Left kidney (tissue), 2 donors: ENCODE data around the gene GCGR. TPM values are rescaled to one million over a fixed set of nuclear protein-coding genes. Genes with fewer than 3 reads are reported as not detected.

Experiments
- DNase-seq: peaks from one replicate; pipeline ENCODE4 v3.0.0-alpha.2; 2013
- polyA plus RNA-seq: library from polyadenylated mRNA; unstranded; fragments of 120-200 nt; gene quantifications from one replicate; pipeline ENCODE4 v1.2.1, GENCODE V29; 2013; ENCODE audit not compliant: insufficient read length

The GCGR gene
- polyA plus RNA-seq, 1 donor: 9.2 TPM

GRCh38 chr17:81849457-81849856 lies 45.5 kb downstream of the GCGR start:
- DNase-seq: no peak

DNA sequence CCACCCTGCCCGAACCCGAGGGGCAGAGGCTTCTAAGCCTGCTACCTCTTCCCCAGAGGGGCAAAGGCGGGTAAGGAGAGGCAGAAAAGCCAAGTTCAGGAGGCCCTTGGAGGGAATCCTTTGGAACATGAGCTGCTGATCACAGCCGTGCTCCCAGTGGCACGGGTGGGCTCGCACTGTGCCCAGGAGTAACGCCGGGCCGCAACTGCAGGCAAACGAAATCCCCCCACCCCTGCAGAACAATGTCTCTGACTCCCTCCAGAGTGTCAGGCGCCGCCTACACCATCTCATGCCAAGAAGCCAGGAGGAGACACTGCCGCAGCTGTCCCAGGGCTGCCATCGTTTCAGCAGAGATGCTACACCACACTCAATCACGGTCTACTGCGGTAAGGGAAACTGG lies 47.5 kb downstream of the GCGR start:
- DNase-seq: no peak

DNA sequence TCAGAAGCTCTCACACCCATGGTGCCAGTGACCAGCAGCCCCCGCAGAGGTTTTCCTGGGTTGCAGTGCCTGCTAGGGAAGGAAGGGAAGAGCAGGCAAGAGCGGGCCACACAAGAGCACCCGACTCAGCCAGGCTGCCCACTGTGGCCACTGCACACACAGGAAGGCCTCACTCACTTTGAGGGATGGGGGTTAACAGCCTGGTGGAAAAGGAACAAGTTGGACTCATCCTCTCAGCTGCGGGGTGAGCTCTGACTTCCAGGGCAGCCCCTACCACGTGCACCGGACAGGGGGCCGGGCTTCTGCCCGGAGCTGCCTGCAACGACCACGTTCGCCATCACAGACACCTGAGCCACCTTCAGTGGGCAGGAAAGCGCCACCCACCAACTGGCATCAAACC lies 48.3 kb downstream of the GCGR start:
- DNase-seq: no peak

GRCh38 chr17:81854974-81855774 lies 51.2 kb downstream of the GCGR start:
- no peak for DNase-seq

GRCh38 chr17:81858170-81858966 lies 54.4 kb downstream of the GCGR start:
- no peak for DNase-seq

GRCh38 chr17:81858967-81859905 lies 55.3 kb downstream of the GCGR start:
- DNase-seq: no peak

DNA sequence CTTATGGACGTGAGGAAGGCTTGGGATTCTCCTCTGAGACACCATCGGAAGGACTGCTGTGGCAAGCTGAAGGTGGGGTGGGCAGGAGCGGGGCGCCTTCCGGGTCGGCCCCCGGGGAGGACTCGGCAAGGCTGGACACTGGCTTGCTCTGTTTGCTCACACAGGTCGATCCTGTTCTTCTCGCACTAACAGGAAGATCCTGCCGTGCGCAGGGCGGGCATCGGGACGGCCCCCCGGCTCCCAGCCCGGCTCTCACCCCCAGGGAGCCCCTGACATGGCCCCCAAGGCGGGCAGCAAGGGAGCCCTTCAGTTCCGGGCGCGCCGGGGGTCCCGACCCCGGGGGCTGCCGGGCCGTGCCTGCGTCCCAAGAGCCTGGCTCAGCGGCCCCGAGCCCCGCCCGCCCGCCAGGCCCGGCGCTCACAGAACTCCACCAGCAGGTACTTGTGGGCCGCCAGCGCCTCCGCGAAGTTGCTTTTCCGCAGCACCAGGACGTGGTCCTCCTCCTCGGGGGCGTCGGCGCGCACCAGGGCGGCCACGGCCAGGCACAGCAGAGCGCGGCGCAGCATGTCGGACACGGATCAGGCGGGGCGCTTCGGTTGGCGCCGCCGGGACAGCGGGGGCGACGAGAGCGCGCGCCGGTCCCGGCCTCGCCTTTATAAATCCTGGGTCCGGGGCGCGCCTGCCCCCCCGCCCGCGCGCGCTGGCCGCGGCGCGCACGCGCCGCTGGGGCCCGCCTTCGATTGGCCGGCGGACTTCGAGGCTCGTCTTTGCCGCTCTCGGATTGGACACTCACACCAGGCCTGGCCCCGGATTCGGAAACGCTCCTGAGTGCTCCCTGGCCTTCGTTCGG lies 56.2 kb downstream of the GCGR start, which contains the start of gene P4HB:
Gene P4HB (minus strand): TSS at position 630 of the 850 bp plus-strand sequence. CDS start 64 bp downstream, at position 566.
- no peak for DNase-seq

GRCh38 chr17:81860756-81861568 lies 57.0 kb downstream of the GCGR start:
- peak; percentile 100 for DNase-seq

GRCh38 chr17:81863123-81863675 lies 59.2 kb downstream of the GCGR start:
- DNase-seq: no peak

Other genes with a start within 250 kb of the GCGR start
- 71.8 TPM for gene NPLOC4, start 167.0 kb upstream of the GCGR start, polyA plus RNA-seq
- 4.0 TPM for gene TSPAN10, start 167.0 kb upstream of the GCGR start, polyA plus RNA-seq
- gene PDE6G, start 147.6 kb upstream of the GCGR start, polyA plus RNA-seq: 11.0 TPM
- 12.7 TPM for gene OXLD1, start 137.5 kb upstream of the GCGR start, polyA plus RNA-seq
- gene CCDC137, start 137.4 kb upstream of the GCGR start, polyA plus RNA-seq: 15.2 TPM
- 50.2 TPM for gene ARL16, start 120.4 kb upstream of the GCGR start, polyA plus RNA-seq
- 96.5 TPM for gene HGS, start 120.1 kb upstream of the GCGR start, polyA plus RNA-seq
- 34.1 TPM for gene MRPL12, start 100.8 kb upstream of the GCGR start, polyA plus RNA-seq
- 13.0 TPM for gene SLC25A10, start 91.9 kb upstream of the GCGR start, polyA plus RNA-seq
- 65.0 TPM for gene MCRIP1, start 29.1 kb downstream of the GCGR start, polyA plus RNA-seq
- 0.22 TPM for gene PPP1R27, start 30.9 kb downstream of the GCGR start, polyA plus RNA-seq
- gene P4HB, start 56.4 kb downstream of the GCGR start, polyA plus RNA-seq: 425 TPM
- gene ARHGDIA, start 67.2 kb downstream of the GCGR start, polyA plus RNA-seq: 149 TPM
- gene ALYREF, start 87.4 kb downstream of the GCGR start, polyA plus RNA-seq: 70.2 TPM
- gene ANAPC11, start 87.6 kb downstream of the GCGR start, polyA plus RNA-seq: 62.1 TPM
- gene NPB, start 98.1 kb downstream of the GCGR start, polyA plus RNA-seq: 0.90 TPM
- gene PCYT2, start 107.2 kb downstream of the GCGR start, polyA plus RNA-seq: 41.5 TPM
- gene SIRT7, start 114.0 kb downstream of the GCGR start, polyA plus RNA-seq: 15.0 TPM
- gene MAFG, start 123.6 kb downstream of the GCGR start, polyA plus RNA-seq: 12.1 TPM
- 19.9 TPM for gene PYCR1, start 133.2 kb downstream of the GCGR start, polyA plus RNA-seq
- 0.18 TPM for gene MYADML2, start 143.1 kb downstream of the GCGR start, polyA plus RNA-seq
- 2.2 TPM for gene NOTUM, start 157.0 kb downstream of the GCGR start, polyA plus RNA-seq
- 25.3 TPM for gene ASPSCR1, start 173.5 kb downstream of the GCGR start, polyA plus RNA-seq
- gene CENPX, start 218.7 kb downstream of the GCGR start, polyA plus RNA-seq: 34.4 TPM
- 10.4 TPM for gene LRRC45, start 219.2 kb downstream of the GCGR start, polyA plus RNA-seq
- 10.1 TPM for gene RAC3, start 227.5 kb downstream of the GCGR start, polyA plus RNA-seq
- gene DCXR, start 233.5 kb downstream of the GCGR start, polyA plus RNA-seq: 69.8 TPM
- 37.3 TPM for gene RFNG, start 247.7 kb downstream of the GCGR start, polyA plus RNA-seq
- gene GPS1, start 247.7 kb downstream of the GCGR start, polyA plus RNA-seq: 102 TPM